HG02678 (cell line): ENCODE data around the gene MYO18A.

Source experiments
- ATAC-seq: cut with Tn5 transposase; IDR thresholded peaks from one replicate; pipeline ENCODE4 v1.9.1; 2021; ENCODE audit warnings: mild to moderate bottlenecking, moderate library complexity; ENCODE audit not compliant: unreplicated experiment

MYO18A gene

DNA sequence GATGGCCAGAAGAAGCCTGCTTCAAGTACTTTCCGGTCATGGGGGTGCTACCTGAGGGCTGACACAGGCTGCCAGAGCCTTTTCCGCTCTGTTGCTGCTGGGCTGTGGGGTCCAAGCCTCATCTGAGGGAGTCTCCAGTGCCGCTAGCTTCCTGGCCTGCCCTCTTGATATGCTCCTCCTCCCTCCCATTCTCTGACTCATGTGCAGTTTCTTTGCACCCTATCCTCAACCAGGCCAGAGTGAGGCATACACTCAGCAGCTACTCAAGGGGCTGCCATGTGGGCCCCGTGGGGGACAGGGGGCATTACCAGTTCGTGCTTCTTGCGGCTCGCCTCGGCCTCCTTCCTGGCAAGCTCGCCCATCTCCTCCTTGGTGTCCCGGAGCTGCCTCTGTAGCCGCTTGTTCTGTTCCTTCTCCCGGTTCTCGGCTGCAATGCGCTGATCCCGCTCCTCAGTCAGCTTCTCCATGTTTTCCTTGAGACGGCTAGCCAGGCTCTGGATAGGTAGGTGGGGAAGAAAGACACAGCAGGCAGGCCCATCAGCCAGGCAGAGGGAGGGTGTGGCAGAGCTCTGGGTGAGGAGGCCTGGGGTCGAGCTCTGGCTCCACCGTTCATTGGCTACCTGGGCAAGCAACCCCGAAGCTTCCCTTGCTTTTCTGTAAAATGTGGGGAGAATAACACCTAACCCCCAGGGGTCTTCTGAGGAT lies 93.4 kb downstream of the MYO18A start:
- no peak for ATAC-seq

DNA sequence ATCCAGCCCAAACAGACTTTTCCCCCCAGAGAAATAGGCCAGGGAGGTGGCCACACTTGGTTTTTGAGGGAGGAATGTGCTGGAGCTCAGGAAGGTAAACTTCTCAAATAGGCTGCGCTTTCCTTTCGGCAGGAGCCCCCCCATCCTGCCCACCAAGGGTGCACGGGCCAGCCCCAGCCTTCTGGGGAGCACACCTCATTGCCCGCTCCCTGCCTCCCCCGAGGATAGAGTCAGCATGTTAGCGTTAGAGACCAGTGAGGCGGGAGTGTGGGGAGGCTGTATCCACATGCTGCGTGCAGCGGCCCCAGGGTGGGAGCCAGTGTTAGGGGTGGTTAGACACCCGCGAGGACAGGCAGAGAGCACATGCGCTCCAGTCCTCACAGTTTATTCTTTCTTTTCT lies 95.0 kb downstream of the MYO18A start:
- ATAC-seq, result no peak

DNA sequence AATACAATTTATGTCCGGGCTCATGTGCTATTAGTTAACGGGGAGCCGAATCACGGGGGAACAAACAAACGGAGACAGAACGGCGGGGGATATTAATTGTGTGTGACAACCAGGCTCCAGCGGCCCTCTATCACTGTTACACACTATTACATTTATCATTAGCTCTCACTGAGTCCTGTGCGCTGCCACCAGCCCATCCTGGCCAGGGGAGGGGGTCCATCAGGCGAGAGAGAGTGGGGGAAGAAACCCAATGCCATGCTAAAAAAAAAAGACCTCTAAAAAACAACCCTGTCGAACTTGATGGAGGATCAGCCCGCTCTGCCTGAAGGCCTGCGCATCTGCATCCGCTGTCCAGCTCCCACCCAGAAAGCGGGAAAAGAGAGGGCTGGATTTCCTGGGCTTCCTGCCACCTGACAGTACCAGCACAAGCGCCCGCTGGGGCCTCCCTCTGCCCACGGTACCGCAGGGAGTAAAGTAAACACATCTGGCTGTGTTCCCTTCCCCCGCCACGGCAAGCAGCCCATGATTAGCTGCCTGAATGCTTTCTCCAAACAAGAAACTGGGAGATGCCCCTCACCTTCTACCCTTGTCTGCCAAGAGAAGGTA lies 95.6 kb downstream of the MYO18A start:
- ATAC-seq, result no peak

DNA sequence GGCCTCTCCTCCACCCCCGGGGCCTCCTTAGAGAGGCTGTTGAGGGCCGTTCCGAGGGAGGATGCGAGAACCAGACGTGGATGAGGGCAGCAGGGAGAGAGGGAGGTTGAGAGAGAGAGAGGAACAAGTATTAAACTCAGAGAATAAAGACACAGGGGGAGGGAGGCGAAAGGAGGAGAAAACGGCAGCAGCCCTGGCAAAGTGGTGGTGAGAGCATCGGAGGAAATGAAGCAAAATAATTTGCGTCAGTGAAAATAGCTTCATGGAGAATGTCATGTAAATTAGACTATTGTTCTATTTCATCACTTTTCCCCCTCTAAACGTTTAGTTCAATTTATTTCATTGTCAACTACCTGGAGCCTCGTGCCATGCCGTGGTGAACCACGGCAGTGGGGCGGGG lies 99.2 kb downstream of the MYO18A start:
- no peak for ATAC-seq

DNA sequence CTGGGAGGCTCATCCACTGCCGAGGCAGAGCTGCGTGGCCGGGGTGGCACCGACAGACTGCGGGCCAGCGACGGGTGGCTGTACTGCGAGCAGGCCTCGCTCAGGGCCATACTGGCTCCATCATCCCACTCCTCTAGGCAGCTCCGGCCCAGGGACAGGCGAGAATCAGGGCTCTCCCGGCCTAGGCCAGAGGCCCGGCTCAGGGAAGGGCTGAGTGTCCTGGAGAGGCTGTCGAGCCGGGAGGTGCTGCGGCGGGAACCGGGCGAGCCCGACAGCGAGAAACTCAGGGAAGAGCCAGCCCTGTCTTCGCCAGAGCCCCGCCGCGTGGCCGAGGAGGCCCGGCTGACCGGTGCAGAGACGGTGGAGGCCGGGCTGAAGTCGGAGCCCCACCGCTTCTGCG lies 99.9 kb downstream of the MYO18A start:
- ATAC-seq, result no peak

DNA sequence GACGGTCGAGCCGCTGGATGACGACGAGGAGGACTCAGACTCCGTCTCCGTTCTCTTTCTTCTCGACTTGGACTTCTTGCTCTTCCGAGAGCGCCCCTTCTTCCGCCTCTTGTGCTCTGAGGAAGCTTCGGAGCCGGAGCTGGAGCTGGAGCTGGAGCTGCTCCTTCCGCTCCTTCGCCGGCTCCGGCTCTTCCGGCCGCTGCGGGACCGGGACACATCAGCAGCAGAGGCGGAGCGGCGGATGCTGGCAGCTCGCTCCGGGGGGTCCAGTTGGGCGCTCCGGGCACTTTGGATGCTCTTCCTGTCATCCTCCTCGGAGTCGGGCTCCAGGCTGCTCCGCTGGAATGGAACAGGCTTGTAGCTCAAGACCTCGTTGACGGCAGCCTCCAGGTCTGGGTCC lies 100.3 kb downstream of the MYO18A start:
- ATAC-seq, result no peak

DNA sequence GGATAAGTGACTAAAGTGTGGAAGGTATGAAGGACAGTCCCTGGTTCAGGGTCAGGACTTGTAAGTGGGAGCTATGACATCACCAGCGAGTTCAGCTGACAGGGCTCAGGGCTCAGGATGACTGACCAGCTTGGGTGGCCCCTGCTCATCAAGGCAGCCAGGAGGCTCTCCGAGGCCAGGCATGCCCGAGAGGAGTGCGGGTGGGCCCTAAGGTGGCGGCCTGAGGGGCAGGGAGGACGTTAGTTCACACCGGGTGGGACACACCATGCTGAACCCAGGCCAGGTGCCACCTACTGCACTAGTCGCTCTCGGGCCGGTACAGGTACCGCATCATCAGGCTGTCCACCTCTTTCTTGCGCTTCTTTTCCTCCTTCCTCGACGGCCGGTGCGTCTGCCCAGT lies 100.8 kb downstream of the MYO18A start:
- no peak for ATAC-seq

DNA sequence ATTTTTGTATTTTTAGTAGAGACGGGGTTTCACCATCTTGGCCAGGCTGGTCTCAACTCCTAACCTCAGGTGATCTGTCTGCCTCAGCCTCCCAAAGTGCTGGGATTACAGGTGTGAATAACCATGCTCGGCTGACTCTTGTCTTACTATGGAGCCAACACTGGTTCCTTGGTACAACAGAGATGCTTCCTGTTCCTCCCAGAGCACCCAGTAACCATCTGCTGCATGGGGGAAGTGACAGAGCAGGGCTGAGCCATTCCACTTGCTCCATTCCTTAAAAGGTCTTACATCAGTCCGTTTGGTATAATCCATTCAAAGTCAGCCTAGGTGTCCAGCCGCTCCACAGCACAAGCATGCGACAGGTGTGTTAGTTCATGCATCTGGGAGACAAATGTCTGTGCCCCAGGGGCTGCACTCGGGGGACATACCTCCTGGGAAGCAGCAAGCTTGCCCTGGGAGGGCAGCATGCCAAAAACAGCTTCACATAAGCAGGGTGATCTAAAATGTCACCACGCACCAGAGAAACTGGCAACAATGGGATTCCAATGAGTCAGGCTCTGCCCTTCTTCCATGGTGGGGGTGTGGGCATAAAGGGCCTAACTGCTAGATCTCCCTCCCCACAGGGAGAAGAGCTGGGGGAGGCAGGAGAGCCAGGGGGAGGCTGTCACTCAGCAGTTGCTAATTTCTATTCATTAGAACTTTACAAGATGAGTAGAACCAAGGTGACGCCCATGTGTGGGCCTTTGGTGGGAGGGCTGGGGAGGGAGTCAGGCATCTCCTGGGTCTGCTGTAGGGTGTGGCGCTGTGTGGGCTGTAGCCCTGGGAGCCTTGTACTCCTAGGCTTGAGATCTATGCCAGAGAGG lies 101.8 kb downstream of the MYO18A start:
- ATAC-seq, result no peak

DNA sequence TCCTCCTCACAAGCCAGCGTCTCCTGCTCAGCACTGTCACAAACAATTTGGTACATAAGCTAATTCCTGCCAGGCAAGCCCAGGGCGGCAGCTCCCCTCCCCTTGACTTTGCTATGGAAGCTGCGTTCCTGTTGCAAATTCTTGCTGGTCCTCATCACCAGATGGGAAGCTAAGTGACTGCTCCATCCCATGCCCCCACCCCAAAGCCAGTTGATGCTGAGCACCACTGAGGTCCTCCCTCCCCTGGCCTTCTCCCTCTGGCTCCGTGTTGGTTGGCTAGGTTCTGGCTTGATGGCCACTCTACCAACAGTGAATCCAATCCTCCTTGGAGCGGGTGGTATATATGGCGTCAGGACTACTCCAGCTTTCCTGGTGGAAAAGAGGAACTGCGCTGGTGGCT lies 102.9 kb downstream of the MYO18A start:
- ATAC-seq, result no peak

DNA sequence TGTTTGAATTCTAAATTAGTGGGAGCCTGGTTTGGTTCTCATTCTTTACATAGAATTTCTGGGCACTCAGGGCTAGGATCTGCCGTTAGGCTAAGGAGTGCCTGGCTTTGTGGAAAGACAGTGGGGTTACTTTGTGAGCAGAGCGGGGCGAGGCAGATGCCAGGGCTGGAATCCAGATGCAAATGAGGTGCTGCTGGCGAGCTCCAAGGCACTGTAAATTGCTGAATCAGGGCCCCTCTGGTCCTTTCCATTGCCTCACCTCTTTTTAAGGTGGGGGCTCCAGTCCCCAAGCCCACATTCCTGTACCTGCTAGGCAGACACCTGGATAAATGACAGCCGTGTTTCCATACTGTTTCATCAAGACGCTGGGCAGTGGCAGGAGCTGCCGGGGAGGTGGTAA lies 103.5 kb downstream of the MYO18A start:
- no peak for ATAC-seq

DNA sequence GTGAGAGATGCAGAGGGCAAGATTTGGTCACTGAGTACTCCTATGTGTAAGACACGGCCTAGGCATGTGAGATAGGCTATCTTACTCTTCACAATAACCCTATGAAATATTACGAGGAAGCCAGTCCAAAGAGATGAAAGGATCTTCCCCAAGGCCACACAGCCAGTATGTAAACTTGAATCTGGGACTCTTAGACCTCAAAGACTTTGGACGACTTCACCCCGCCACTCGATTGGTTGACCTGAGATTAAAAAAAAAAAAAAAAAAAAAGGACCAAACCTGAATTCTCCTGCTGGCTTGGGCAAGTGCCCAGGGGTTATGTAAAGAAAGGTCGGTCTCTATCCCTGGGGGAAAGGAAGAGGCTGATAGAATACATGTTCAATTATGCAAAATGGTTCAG lies 104.1 kb downstream of the MYO18A start:
- ATAC-seq, result no peak

DNA sequence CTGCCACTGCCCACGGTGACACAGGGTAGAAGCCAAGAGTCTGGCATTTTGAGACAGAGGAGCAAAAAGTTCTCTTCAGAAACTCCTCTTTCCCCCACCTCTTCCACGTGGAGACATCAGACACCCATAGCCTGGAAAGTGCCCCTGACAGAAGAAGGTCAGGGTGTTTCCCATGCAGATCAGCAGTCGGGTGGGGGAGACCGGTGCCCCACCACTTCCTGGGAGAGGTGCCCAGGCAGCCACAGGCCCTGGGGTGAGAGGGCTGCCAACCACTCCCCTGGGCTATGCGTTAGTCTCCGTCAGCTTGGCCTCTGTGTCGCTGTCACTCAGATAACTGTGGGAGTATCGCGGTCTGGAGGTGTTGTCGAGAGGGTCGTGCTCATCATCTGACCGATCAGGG lies 105.7 kb downstream of the MYO18A start:
- ATAC-seq, result no peak

DNA sequence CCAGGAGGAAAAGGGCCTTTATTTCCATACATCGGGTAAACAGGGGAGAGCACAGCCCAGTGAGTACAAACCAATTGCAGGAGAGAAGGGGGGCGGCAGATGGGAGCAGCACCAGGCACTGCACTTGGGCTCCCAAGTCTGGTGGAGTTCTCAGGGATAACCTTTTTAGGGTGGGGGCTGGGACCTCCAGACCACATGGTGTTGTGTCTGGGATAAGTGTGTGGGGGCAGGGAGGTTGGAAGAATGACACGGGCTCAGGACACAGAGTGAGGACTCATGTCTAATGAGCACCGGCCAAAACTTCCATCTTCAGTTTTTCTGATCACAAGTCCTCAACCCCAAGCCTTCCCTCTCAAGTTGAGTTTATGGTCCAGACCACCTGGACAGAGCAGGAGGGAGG lies 106.7 kb downstream of the MYO18A start:
- no peak for ATAC-seq

DNA sequence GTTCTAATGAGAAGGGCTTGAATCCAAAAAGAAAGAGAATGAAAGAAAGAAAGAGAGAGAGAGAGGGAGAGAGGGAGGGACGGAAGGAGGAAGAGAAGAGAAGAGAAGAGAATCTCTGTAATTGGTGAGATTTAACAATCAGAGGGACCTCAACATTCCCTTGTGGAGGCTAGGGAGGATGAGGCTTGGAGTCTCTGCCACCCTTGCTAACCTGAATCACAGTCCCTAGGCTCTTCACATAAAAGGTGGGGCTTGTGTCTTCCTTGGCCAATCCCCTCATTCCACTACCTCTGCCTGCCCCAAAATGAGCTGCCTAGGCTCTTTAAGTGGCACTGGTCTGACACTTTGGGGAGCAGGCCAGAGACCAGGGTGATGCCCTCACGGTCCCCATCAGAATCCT lies 107.2 kb downstream of the MYO18A start:
- no peak for ATAC-seq

DNA sequence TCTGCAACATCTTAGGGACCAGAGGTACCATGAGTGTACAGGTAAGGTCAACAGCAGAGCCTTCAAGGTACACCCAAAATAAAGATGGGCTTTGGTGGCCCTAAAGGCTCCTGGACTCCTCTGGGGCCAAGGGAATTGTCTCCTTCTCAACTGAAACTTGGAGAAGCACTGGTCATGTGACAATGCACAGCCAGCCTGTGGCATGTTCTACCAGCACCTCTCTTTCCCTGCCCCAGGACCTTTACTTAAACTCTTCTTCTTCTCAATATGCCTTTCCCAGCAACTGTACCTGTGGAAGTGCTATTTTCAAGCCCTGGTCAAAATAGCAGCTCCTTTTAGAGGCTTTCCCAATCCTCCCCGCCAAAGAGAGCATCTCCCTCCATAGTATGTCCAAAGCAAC lies 108.9 kb downstream of the MYO18A start:
- no peak for ATAC-seq

DNA sequence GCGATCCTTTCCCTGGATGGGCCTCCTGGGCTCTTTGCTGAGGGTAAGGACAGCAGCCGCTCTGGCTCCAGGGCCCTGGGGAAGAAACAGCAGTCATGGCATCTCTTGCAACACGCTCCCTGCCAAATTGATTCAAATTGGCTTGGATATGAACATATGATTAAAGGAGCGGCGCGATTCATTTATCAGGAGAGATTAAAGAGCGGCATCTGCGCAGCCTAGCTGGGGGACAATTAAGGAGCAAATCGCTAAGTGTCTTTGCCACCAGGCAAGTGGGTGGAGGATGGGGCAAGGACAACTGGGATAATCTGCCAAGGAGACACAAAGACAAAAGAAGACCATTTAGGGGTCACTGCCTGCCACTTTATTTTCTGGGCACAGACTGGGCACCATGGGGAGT lies 109.4 kb downstream of the MYO18A start:
- no peak for ATAC-seq

DNA sequence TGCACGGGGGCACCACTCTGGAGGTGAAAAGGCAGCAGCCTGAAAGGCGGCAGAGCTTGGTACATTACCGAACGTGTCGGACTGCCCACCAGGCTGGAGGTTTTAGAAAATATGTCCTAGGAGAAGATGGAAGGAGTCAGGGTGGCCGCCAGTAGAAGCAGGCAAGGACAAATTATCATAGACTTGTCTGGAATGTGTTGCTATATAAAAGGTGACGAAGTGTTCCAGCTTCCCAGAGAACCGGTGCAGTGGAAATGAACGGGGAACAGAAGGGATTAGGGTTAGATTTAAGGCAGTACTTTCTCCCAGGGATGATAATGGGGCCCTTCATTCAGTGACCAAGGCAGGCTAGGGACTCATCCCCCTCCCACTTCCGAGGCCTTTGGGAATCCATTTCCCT lies 109.9 kb downstream of the MYO18A start:
- ATAC-seq, result no peak

DNA sequence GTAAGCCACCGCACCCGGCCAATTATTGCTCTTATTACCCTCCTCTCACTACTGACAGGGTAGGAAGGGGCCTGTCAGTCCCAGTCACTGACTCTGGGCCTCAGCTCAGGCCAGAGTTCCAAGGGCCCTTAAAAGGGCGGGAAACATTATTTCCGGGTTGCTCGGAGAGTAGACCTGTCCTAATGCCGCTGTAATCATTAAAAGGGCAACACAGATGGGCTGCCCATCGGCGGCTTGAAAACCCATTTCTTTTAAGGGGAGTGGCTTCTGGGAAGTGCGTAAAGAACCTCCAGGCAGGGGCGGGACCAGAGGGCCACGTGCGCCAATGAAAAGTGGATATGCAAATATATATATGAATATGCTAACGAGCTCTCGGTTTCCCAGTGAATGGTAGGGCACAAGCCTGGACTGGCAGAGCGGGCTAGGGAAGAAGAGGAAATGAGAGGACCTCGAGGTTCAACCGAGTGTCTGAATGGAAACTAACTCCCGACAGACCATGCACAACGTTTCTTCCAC lies 110.6 kb downstream of the MYO18A start:
- no peak for ATAC-seq

DNA sequence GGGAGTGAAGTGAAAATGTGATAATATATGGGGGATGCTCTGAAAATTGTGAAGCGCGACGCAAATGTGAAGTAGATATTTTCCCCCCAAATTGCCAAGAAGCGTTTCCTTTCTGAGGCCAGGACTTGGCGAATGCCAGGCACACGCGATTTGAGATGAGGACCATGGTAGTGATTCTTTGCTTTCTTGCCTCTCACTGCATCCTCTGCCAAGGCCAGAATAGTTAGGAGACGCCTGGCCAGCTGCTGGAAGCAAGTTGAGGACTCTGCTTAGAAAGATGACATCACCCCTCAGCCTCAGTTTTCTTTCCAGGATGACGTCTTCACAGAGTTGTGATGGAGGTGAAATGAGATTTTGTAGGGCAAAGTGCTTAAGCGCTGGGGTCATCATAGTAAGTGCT lies 111.4 kb downstream of the MYO18A start:
- no peak for ATAC-seq

DNA sequence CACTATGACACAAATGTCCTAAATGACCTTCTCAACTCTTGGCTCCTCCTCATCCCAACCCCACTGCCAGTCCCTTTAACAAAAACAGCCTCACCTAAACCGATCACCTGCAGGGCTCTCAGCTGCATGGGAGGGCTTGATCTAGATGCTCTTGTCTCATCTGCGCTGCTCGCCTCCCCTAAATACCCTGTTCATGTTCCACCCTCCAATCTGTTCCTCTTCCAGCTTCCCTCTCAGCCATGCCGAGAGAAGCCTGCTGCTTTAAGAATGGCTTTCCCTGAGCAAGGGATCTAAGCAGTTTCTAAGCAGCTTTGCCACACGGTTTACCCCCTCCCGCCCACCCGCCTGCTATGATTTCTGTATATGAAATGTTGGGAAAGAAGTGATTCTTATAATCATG lies 113.6 kb downstream of the MYO18A start:
- no peak for ATAC-seq

DNA sequence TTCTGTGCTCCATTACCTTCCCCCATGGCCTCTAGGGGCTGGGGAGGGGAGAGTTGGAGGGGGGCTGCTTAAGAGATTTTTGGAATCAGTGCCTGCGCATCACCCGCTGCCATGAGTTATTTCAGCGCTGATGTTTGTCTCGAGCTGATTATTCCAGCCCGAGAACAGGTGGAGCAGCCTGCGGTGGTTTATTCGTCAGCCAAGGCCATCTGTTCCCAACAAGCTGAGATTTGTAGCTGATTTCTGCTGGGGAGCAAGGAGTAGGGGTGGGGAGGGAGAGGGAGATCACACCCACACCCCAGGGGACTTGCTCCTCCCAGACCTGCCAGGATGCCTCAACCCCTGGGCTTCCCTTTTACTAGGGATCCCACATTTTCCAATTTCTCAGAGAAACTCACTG lies 114.2 kb downstream of the MYO18A start:
- ATAC-seq, result no peak

DNA sequence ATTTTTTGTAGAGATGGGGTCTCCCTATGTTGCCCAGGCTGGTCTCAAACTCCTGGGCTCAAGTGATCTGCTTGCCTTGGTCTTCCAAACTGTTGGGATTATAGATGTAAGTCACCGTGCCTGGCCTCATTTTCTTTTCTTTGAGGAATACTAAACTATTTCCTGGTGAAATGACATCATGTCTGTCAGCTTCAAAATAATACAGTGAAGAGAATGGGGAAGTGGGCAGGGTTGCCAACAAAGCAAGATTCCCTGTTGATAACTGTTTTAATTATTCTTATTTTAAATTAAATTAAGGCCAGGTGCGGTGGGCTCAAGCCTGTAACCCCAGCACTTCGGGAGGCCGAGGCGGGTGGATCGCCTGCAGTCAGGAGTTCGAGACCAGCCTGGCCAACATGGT lies 116.2 kb downstream of the MYO18A start:
- no peak for ATAC-seq
